ENCODE measurements around the gene TMEM203. TPM values are rescaled to one million over a fixed set of nuclear protein-coding genes. Genes with fewer than 3 reads are reported as not detected.

Gene TMEM203
- total RNA-seq, 1 experiment from 2014 or later = 35.5 TPM

- no peak overlapping the region for H3K4ac ChIP-seq (ENCODE audit: low read depth, low read length)
- H2BK20ac ChIP-seq (ENCODE audit: low read depth, low read length, poor library complexity, severe bottlenecking) = no peak overlapping the region
- H3K27me3 Mint-ChIP-seq (ENCODE audit: low read depth) = no peaks in the 10 kb centered on the region
- H3K4me3 Mint-ChIP-seq = peak overlapping the region; percentile 48 to 68; a peak in 3 of 5 replicates
- H3K9ac ChIP-seq (ENCODE audit: extremely low read depth, insufficient read length, low read length) = no peak overlapping the region
- H3K23me2 ChIP-seq (ENCODE audit: insufficient read length, low read depth, low read length, poor library complexity, severe bottlenecking) = peaks cover 18% of the 10 kb centered on the region
- H3K9me3 Mint-ChIP-seq = no peaks in the 10 kb centered on the region
- peak overlapping the region; percentile 74; the same call in 1 of the 2 replicates for H3K14ac ChIP-seq (ENCODE audit: insufficient read depth, low read length)
- H4K20me1 ChIP-seq (ENCODE audit: control insufficient read depth, insufficient read depth, insufficient read length) = no peaks in the 10 kb centered on the region
- peak overlapping the region; percentile 24 for H3K4me2 ChIP-seq (ENCODE audit: insufficient read depth, insufficient read length, low read length)
- no peaks in the 10 kb centered on the region for H3K9me3 ChIP-seq (ENCODE audit: control insufficient read depth, low read depth, low read length)
- H4K5ac ChIP-seq (ENCODE audit: insufficient read length, low read depth, low read length) = no peak overlapping the region
- peaks cover 0 to 6% (median 0%) of the 10 kb centered on the region in 3 experiments; a peak in 1 of 7 replicates for H3K36me3 Mint-ChIP-seq (ENCODE audit: insufficient read depth in 1 of 3, low read depth in 3 of 3)
- no peaks in the 10 kb centered on the region; the same call in 1 of the 2 replicates for H3K4me1 ChIP-seq (ENCODE audit: insufficient read depth, low read length)
- peak; percentile 60 for DNase-seq
- no peak overlapping the region for H3K27ac ChIP-seq (ENCODE audit: insufficient read length, low read depth, low read length)
- no peak overlapping the region for H3T11ph ChIP-seq (ENCODE audit: low read length)
- H3K18ac ChIP-seq (ENCODE audit: insufficient read length, low read depth, low read length) = no peak overlapping the region
- no peak overlapping the region for H4K8ac ChIP-seq (replicated peaks; ENCODE audit: insufficient read length, low read depth, low read length)
- H3K79me2 ChIP-seq (ENCODE audit: insufficient read depth, low read length) = no peaks in the 10 kb centered on the region
- no peak overlapping the region for H2BK12ac ChIP-seq (ENCODE audit: insufficient read length, low read depth, low read length)
- no peak overlapping the region for H3K27ac Mint-ChIP-seq
- no peak overlapping the region for H2BK5ac ChIP-seq (ENCODE audit: insufficient read length, low read length)
- H2BK120ac ChIP-seq (ENCODE audit: low read depth, low read length, poor library complexity, severe bottlenecking) = no peak overlapping the region
- no peak overlapping the region for H2AFZ ChIP-seq (ENCODE audit: low read length)
- H3K23ac ChIP-seq (ENCODE audit: insufficient read length, low read depth, low read length) = no peak overlapping the region
- no peak for TF ChIP-seq CTCF (conservative IDR thresholded peaks at IDR 0.05)
- no CpG with 5 or more reads among the region's 61 CpGs for WGBS (ENCODE audit: extremely low coverage, insufficient read length, low lambda C conversion rate)
- H2BK15ac ChIP-seq (ENCODE audit: low read depth, low read length) = no peak overlapping the region
- H3K56ac ChIP-seq (ENCODE audit: insufficient read length, low read depth, low read length) = no peak overlapping the region
- no peak overlapping the region for H4K91ac ChIP-seq (ENCODE audit: insufficient read length, low read depth, low read length)
- peaks cover 4 to 8% of the 10 kb centered on the region in 2 experiments for H3K4me1 Mint-ChIP-seq
- no peaks in the 10 kb centered on the region for H3K79me1 ChIP-seq (ENCODE audit: insufficient read depth, low read depth, low read length, poor library complexity, severe bottlenecking)
- H3K27me3 ChIP-seq (ENCODE audit: insufficient read depth, low read length) = no peaks in the 10 kb centered on the region
- H2AK5ac ChIP-seq (ENCODE audit: insufficient read length, low read length) = no peak overlapping the region
These were observed 16.2 kb upstream of the TMEM203 start for GRCh38 chr9:137221506-137222111.
